ENCODE measurements around the gene FAM210B.

- no peak for TF ChIP-seq FOXK1 (CRISPR knock-in tag; IDR thresholded peaks at IDR 0.05)
- TF ChIP-seq, protein P1, sequence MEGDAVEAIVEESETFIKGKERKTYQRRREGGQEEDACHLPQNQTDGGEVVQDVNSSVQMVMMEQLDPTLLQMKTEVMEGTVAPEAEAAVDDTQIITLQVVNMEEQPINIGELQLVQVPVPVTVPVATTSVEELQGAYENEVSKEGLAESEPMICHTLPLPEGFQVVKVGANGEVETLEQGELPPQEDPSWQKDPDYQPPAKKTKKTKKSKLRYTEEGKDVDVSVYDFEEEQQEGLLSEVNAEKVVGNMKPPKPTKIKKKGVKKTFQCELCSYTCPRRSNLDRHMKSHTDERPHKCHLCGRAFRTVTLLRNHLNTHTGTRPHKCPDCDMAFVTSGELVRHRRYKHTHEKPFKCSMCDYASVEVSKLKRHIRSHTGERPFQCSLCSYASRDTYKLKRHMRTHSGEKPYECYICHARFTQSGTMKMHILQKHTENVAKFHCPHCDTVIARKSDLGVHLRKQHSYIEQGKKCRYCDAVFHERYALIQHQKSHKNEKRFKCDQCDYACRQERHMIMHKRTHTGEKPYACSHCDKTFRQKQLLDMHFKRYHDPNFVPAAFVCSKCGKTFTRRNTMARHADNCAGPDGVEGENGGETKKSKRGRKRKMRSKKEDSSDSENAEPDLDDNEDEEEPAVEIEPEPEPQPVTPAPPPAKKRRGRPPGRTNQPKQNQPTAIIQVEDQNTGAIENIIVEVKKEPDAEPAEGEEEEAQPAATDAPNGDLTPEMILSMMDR (IDR thresholded peaks at IDR 0.05) = no peak
- no peak for TF ChIP-seq ZNF671 (CRISPR knock-in tag; IDR thresholded peaks at IDR 0.05)
- TF ChIP-seq CREM (CRISPR knock-in tag; IDR thresholded peaks at IDR 0.05) = no peak
- TF ChIP-seq, protein P2, sequence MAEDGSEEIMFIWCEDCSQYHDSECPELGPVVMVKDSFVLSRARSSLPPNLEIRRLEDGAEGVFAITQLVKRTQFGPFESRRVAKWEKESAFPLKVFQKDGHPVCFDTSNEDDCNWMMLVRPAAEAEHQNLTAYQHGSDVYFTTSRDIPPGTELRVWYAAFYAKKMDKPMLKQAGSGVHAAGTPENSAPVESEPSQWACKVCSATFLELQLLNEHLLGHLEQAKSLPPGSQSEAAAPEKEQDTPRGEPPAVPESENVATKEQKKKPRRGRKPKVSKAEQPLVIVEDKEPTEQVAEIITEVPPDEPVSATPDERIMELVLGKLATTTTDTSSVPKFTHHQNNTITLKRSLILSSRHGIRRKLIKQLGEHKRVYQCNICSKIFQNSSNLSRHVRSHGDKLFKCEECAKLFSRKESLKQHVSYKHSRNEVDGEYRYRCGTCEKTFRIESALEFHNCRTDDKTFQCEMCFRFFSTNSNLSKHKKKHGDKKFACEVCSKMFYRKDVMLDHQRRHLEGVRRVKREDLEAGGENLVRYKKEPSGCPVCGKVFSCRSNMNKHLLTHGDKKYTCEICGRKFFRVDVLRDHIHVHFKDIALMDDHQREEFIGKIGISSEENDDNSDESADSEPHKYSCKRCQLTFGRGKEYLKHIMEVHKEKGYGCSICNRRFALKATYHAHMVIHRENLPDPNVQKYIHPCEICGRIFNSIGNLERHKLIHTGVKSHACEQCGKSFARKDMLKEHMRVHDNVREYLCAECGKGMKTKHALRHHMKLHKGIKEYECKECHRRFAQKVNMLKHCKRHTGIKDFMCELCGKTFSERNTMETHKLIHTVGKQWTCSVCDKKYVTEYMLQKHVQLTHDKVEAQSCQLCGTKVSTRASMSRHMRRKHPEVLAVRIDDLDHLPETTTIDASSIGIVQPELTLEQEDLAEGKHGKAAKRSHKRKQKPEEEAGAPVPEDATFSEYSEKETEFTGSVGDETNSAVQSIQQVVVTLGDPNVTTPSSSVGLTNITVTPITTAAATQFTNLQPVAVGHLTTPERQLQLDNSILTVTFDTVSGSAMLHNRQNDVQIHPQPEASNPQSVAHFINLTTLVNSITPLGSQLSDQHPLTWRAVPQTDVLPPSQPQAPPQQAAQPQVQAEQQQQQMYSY (CRISPR knock-in tag; IDR thresholded peaks at IDR 0.05) = no peak
- TF ChIP-seq, protein P3, sequence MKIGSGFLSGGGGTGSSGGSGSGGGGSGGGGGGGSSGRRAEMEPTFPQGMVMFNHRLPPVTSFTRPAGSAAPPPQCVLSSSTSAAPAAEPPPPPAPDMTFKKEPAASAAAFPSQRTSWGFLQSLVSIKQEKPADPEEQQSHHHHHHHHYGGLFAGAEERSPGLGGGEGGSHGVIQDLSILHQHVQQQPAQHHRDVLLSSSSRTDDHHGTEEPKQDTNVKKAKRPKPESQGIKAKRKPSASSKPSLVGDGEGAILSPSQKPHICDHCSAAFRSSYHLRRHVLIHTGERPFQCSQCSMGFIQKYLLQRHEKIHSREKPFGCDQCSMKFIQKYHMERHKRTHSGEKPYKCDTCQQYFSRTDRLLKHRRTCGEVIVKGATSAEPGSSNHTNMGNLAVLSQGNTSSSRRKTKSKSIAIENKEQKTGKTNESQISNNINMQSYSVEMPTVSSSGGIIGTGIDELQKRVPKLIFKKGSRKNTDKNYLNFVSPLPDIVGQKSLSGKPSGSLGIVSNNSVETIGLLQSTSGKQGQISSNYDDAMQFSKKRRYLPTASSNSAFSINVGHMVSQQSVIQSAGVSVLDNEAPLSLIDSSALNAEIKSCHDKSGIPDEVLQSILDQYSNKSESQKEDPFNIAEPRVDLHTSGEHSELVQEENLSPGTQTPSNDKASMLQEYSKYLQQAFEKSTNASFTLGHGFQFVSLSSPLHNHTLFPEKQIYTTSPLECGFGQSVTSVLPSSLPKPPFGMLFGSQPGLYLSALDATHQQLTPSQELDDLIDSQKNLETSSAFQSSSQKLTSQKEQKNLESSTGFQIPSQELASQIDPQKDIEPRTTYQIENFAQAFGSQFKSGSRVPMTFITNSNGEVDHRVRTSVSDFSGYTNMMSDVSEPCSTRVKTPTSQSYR (CRISPR knock-in tag; IDR thresholded peaks at IDR 0.05) = no peak
- no peak for TF ChIP-seq TEAD4 (CRISPR knock-in tag; IDR thresholded peaks at IDR 0.05)
- TF ChIP-seq ELF4 (CRISPR knock-in tag; IDR thresholded peaks at IDR 0.05; ENCODE audit: low read depth) = no peak
- no peak for TF ChIP-seq JUN (CRISPR knock-in tag; IDR thresholded peaks at IDR 0.05)
- no peak for TF ChIP-seq PREB (CRISPR knock-in tag; IDR thresholded peaks at IDR 0.05; ENCODE audit: borderline replicate concordance)
- TF ChIP-seq GABPB1 (CRISPR knock-in tag; IDR thresholded peaks at IDR 0.05) = no peak
- TF ChIP-seq NFE2L1 (CRISPR knock-in tag; IDR thresholded peaks at IDR 0.05) = no peak
- no peak for TF ChIP-seq ATF6 (CRISPR knock-in tag; IDR thresholded peaks at IDR 0.05)
- TF ChIP-seq ZNF263 (CRISPR knock-in tag; IDR thresholded peaks at IDR 0.05; ENCODE audit: low read depth) = no peak
These were observed 26.4 kb downstream of the FAM210B start for GRCh38 chr20:56385130-56385529.
